Activated T-helper 1 cell treated with anti-CD3 and anti-CD28 coated beads, Interleukin-12 subunit alpha, Interleukin-12 subunit beta, Interleukin-2, Interleukin-4 antibody, amounts not matched to agents 30 ng/mL and 10 ng/mL and 1 ng/mL, durations not matched to agents 14 hours and 24 hours and 36 hours (primary cell): ENCODE measurements around the gene SLIT1. TPM values are rescaled to one million over a fixed set of nuclear protein-coding genes. Genes with fewer than 3 reads are reported as not detected.

Source experiments
- DNase-seq: peaks from one replicate; pipeline ENCODE4 v3.0.0; 2021; ENCODE audit warnings: low spot score
- H3K27ac Mint-ChIP-seq: one replicate; pipeline ENCODE4 v1.8.0; 2021; ENCODE audit warnings: mild to moderate bottlenecking, mixed read lengths
- H3K27me3 Mint-ChIP-seq: one replicate; pipeline ENCODE4 v1.8.0; 2022; ENCODE audit warnings: mild to moderate bottlenecking, moderate library complexity, mixed read lengths; ENCODE audit not compliant: insufficient read depth
- H3K36me3 Mint-ChIP-seq: one replicate; pipeline ENCODE4 v1.8.0; 2021; ENCODE audit warnings: low read depth, mixed read lengths
- H3K4me1 Mint-ChIP-seq: one replicate; pipeline ENCODE4 v1.8.0; 2021; ENCODE audit warnings: low read depth, mixed read lengths
- H3K4me3 Mint-ChIP-seq: one replicate; pipeline ENCODE4 v1.8.0; 2021; ENCODE audit warnings: mild to moderate bottlenecking, moderate library complexity, mixed read lengths
- H3K9me3 Mint-ChIP-seq: one replicate; pipeline ENCODE4 v1.8.0; 2021; ENCODE audit warnings: mixed read lengths
- intact Hi-C: fragments of 100-400 bp; cut with micrococcal nuclease; formaldehyde crosslinking; loops from one replicate; pipeline ENCODE4 v1.15.1; 2024
- total RNA-seq: library from RNA; stranded (reverse); gene quantifications from 2 replicates; pipeline ENCODE4 v1.2.3, GENCODE V29; 2022

SLIT1 gene
- total RNA-seq, result 0.08 and 0.15 TPM in 2 replicates

GRCh38 chr10:97185326-97186058, at the start of gene SLIT1:
TSS of gene SLIT1 (minus strand) at chr10:97185959. CDS start at chr10:97185674, 285 bp downstream.
- peaks cover 59% of the 10 kb centered on the region for H3K27me3 Mint-ChIP-seq
- intact Hi-C loops, result no loop called here
- no peak within 1 kb of the TSS for H3K27ac Mint-ChIP-seq
- DNase-seq, result no peak
- peaks cover 2% of the 10 kb centered on the region for H3K36me3 Mint-ChIP-seq
- no peak within 1 kb of the TSS for H3K4me3 Mint-ChIP-seq
- no peaks in the 10 kb centered on the region for H3K4me1 Mint-ChIP-seq
- H3K9me3 Mint-ChIP-seq, result no peaks in the 10 kb centered on the region

- Mint-ChIP-seq H3K27me3 (no peaks in the 10 kb centered on the region), H3K9me3 (no peaks in the 10 kb centered on the region), H3K4me1 (peaks cover 7% of the 10 kb centered on the region), H3K36me3 (peaks cover 7% of the 10 kb centered on the region), H3K27ac (no peak overlapping the region), H3K4me3 (no peak overlapping the region)
- intact Hi-C loops, result no loop called here
- DNase-seq, result no peak
Measured at GRCh38 chr10:97235353-97235752, 49.6 kb upstream of the SLIT1 start.

GRCh38 chr10:97234400-97234799, 48.6 kb upstream of the SLIT1 start:
- H3K9me3 Mint-ChIP-seq, result no peaks in the 10 kb centered on the region
- H3K36me3 Mint-ChIP-seq, result peaks cover 13% of the 10 kb centered on the region
- DNase-seq, result no peak
- peaks cover 12% of the 10 kb centered on the region for H3K4me1 Mint-ChIP-seq
- intact Hi-C loops, result loop anchor here (1.0 kb wide), 1 partner anchor 161 kb away; no protein-coding TSS in a partner anchor
- no peaks in the 10 kb centered on the region for H3K27me3 Mint-ChIP-seq
- no peak overlapping the region for H3K4me3 Mint-ChIP-seq
- H3K27ac Mint-ChIP-seq, result no peak overlapping the region

DNA sequence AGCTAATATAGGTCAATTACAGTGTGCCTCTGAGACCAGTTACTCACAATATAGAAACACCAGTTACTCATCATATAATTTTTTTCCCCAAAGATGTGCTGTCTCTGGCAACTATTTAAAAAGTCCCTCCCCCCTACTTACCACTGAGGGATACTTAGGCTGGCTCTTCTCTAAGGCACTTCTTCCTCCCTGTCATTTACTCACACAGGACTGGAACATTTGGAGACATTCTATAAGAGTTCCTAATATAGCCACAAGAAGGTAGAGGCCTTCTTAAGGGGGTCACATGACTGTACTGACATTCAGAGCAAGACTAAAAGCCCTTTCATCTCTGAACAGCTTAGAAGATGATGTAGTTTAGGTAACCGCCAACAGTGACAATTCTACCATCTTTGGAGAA, 44.4 kb upstream of the SLIT1 start:
- no peaks in the 10 kb centered on the region for H3K27me3 Mint-ChIP-seq
- H3K4me3 Mint-ChIP-seq, result no peak overlapping the region
- no peak overlapping the region for H3K27ac Mint-ChIP-seq
- intact Hi-C loops, result loop anchor here (2.0 kb wide), 1 partner anchor 33 kb away; no protein-coding TSS in a partner anchor
- no peaks in the 10 kb centered on the region for H3K9me3 Mint-ChIP-seq
- DNase-seq, result no peak
- H3K36me3 Mint-ChIP-seq, result peaks cover 33% of the 10 kb centered on the region
- peaks cover 14% of the 10 kb centered on the region for H3K4me1 Mint-ChIP-seq

GRCh38 chr10:97229322-97230015, 43.7 kb upstream of the SLIT1 start:
- H3K27ac Mint-ChIP-seq, result no peak overlapping the region
- H3K4me1 Mint-ChIP-seq, result peaks cover 20% of the 10 kb centered on the region
- intact Hi-C loops, result loop anchor here (2.0 kb wide), 1 partner anchor 33 kb away; no protein-coding TSS in a partner anchor
- H3K9me3 Mint-ChIP-seq, result no peaks in the 10 kb centered on the region
- DNase-seq, result no peak
- H3K4me3 Mint-ChIP-seq, result no peak overlapping the region
- H3K27me3 Mint-ChIP-seq, result no peaks in the 10 kb centered on the region
- H3K36me3 Mint-ChIP-seq, result peaks cover 38% of the 10 kb centered on the region

GRCh38 chr10:97228775-97229157, 43.0 kb upstream of the SLIT1 start:
- H3K27me3 Mint-ChIP-seq, result no peaks in the 10 kb centered on the region
- H3K36me3 Mint-ChIP-seq, result peaks cover 39% of the 10 kb centered on the region
- no peak overlapping the region for H3K4me3 Mint-ChIP-seq
- H3K4me1 Mint-ChIP-seq, result peaks cover 24% of the 10 kb centered on the region
- DNase-seq, result no peak
- H3K27ac Mint-ChIP-seq, result no peak overlapping the region
- H3K9me3 Mint-ChIP-seq, result no peaks in the 10 kb centered on the region
- intact Hi-C loops, result no loop called here

GRCh38 chr10:97228130-97228774, 42.5 kb upstream of the SLIT1 start:
- H3K4me3 Mint-ChIP-seq, result no peak overlapping the region
- no peaks in the 10 kb centered on the region for H3K27me3 Mint-ChIP-seq
- no peaks in the 10 kb centered on the region for H3K9me3 Mint-ChIP-seq
- DNase-seq, result no peak
- intact Hi-C loops, result no loop called here
- peaks cover 41% of the 10 kb centered on the region for H3K36me3 Mint-ChIP-seq
- H3K4me1 Mint-ChIP-seq, result peaks cover 30% of the 10 kb centered on the region
- no peak overlapping the region for H3K27ac Mint-ChIP-seq

DNA sequence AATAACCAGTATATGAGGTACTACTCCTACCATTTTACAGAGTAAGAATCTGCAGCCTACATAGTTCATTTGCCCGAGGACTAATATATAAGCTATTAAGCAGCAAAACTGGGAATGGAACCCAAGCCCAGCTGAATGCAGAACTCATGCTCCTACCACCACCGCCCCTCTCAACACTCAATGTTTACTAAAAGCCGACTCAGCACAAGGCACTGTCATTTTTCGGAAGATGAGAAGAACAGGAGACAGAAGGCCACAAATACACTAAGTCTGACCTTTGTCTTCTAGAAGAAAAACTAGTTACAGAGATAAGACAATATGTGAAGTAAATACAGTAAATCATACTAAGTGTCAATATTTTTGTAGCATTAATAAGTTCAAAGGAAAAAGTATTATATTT, 40.6 kb upstream of the SLIT1 start:
- Mint-ChIP-seq H3K36me3 (peaks cover 39% of the 10 kb centered on the region), H3K4me1 (peaks cover 29% of the 10 kb centered on the region), H3K27ac (no peak overlapping the region), H3K27me3 (no peaks in the 10 kb centered on the region), H3K4me3 (no peak overlapping the region), H3K9me3 (no peaks in the 10 kb centered on the region)
- intact Hi-C loops, result no loop called here
- no peak for DNase-seq

- Mint-ChIP-seq H3K4me1 (peaks cover 18% of the 10 kb centered on the region), H3K36me3 (peaks cover 36% of the 10 kb centered on the region), H3K27me3 (no peaks in the 10 kb centered on the region), H3K4me3 (no peak overlapping the region), H3K27ac (no peak overlapping the region), H3K9me3 (no peaks in the 10 kb centered on the region)
- intact Hi-C loops, result no loop called here
- DNase-seq, result no peak
Measured at GRCh38 chr10:97224483-97225435, 39.0 kb upstream of the SLIT1 start.

DNA sequence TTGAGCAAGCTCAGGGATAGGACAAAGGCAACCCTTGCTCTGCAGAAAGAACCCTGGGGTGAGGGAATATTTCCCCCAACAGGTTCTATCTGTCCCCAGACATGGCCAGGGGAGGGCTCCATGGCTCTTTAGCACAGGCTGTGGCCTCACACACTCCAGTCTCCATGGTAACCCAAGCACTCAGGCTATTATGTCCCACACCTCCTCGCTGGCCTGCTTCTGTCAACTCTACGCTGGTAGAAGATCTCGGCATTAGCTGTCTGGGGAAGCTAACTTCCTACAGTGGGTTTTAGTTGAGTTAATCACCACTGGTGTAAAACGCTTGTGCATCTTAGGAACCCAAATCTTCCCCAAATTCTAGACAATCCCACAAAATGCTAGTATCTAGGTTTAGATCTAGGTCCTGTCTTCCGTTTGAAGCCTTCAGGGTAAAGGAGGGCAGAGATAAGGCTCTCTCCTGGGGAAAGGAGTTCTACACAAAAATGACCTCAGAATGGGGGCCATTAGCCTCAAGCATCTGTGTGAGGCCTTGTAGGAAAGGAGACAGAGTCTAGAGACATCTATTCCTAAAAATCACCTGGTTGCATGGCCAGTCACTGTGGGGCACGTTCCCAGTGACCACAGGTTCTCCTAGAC, 36.7 kb upstream of the SLIT1 start:
- Mint-ChIP-seq H3K27me3 (no peaks in the 10 kb centered on the region), H3K4me1 (peaks cover 36% of the 10 kb centered on the region), H3K27ac (no peak overlapping the region), H3K4me3 (no peak overlapping the region), H3K36me3 (peaks cover 25% of the 10 kb centered on the region), H3K9me3 (no peaks in the 10 kb centered on the region)
- intact Hi-C loops, result no loop called here
- DNase-seq, result no peak

DNA sequence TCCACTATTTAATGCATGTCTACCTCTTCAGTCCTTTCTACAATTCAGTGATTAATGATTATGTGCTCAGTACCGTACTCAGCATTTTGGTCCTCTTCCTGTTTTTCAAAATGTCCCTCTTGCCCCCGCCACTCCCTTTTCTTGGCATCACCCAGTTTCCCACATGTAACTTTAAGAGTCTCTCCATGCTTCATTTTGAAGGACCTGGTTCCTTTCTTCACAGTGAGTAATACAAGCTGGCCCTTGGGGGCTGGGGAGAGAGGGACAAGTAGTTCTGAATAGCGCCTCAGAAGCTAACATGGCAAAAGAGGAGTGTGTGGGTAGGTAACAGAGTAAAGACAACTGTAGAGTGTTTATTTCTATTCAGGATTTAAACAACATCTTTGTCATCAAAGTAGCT, 34.6 kb upstream of the SLIT1 start:
- Mint-ChIP-seq H3K36me3 (peaks cover 16% of the 10 kb centered on the region), H3K4me3 (no peak overlapping the region), H3K9me3 (no peaks in the 10 kb centered on the region), H3K27me3 (no peaks in the 10 kb centered on the region), H3K27ac (no peak overlapping the region), H3K4me1 (peaks cover 45% of the 10 kb centered on the region)
- DNase-seq, result no peak
- intact Hi-C loops, result no loop called here

DNA sequence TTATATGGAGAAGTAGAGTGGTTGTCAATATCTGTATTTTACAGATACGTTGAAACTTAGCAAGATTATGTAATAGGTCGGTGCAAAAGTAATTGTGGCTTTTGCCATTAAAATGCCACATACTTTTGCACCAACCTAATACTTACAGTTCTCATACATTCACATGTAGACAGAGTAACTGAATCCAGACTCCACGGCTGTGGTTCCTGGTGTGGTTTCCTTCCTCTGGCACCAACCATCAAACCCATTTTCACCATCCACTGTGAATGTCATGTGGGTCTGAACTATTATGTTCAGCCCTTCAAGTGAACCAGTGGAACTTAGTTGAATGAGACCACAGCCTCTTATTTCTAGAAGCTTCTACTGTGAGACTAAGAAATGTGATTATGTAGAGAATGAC, 31.5 kb upstream of the SLIT1 start:
- intact Hi-C loops, result loop anchor here (5.0 to 10.0 kb wide), 5 partner anchors 312 to 842 kb away; partner anchors contain the start of genes TLL2 and TM9SF3
- H3K9me3 Mint-ChIP-seq, result no peaks in the 10 kb centered on the region
- H3K4me3 Mint-ChIP-seq, result no peak overlapping the region
- DNase-seq, result no peak
- no peaks in the 10 kb centered on the region for H3K27me3 Mint-ChIP-seq
- no peak overlapping the region for H3K27ac Mint-ChIP-seq
- H3K4me1 Mint-ChIP-seq, result peaks cover 27% of the 10 kb centered on the region
- peaks cover 6% of the 10 kb centered on the region for H3K36me3 Mint-ChIP-seq
